LoVo (cell line): ENCODE results near the gene CT45A6.
"Not testable (repeated sequence)": the region's sequence is repeated elsewhere in the genome, so short reads cannot be mapped to it uniquely, and the experiment has no call there.

Experiments
- DNase-seq: peaks from one replicate; pipeline ENCODE4 v3.0.0-alpha.2; 2016; ENCODE audit warnings: low spot score

CT45A6 gene

GRCh38 chrX:135802687-135803086 lies at the start of gene CT45A6:
Gene CT45A6, minus strand, starts transcription at chrX:135802787. Its CDS starts 3,794 bp downstream, at chrX:135798993.
- not testable (repeated sequence) for DNase-seq

GRCh38 chrX:135837180-135837579 lies 34.6 kb upstream of the CT45A6 start, which contains the start of gene CT45A7:
Gene CT45A7, minus strand, starts transcription at chrX:135837280. Its CDS starts 3,747 bp downstream, at chrX:135833533.
- not testable (repeated sequence) for DNase-seq

- not testable (repeated sequence) for DNase-seq
Observed at GRCh38 chrX:135819912-135820311, 17.3 kb upstream of the CT45A6 start, which contains the start of gene CT45A2. Gene CT45A2, minus strand, starts transcription at chrX:135820012. Its CDS starts 3,747 bp downstream, at chrX:135816265.

- DNase-seq: not testable (repeated sequence)
Observed at GRCh38 chrX:135785403-135785802, 17.2 kb downstream of the CT45A6 start, which contains the start of gene CT45A5. Gene CT45A5, minus strand, starts transcription at chrX:135785503. Its CDS starts 3,774 bp downstream, at chrX:135781729.

GRCh38 chrX:135768091-135768490 lies 34.5 kb downstream of the CT45A6 start, which contains the start of gene CT45A3:
Gene CT45A3, minus strand, starts transcription at chrX:135768191. Its CDS starts 3,747 bp downstream, at chrX:135764444.
- DNase-seq: not testable (repeated sequence)

GRCh38 chrX:135744739-135745138 lies 57.8 kb downstream of the CT45A6 start:
- not testable (repeated sequence) for DNase-seq
